ENCODE measurements around the gene SEMA5A.

Gene SEMA5A

GRCh38 chr5:9473624-9474023, 72.3 kb downstream of the SEMA5A start:
- no peak for DNase-seq

DNA sequence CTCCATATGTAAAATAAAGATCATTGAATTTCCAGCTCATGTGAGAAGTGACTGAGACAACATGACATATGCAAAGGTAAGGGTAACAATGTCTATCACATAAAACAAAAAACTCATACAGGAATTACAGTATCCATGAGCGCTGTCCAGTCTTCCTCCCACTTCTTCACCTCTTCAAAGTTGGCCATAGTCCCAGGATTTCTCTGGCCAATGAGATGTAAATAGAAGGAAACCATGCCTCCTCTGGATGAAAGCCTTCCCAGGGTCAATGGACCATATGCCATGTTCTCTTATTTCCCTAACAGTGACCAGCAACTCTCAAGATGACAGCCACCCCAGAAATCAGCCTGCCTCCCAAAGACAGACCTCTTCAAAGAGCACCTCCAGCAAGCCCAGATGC, 75.5 kb downstream of the SEMA5A start:
- no peak for DNase-seq

DNA sequence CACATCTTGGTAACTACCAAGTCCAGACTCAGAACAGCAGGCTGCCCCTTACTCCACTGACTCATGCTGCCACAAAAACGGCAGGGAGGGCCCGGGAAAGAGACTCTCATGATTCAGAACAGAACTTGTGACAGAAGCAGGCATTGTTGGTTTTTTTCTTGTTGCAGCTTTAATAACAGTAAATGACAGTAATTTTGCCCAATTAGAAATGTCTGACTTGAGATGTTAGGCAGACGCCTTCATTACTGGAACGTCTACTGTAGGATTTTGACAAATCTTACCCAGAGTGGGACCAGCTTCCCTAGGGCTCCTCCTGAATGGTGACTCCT, 77.9 kb downstream of the SEMA5A start:
- DNase-seq: no peak

- DNase-seq: no peak
Measured at GRCh38 chr5:9467199-9468059, 78.4 kb downstream of the SEMA5A start.

GRCh38 chr5:9466697-9467096, 79.2 kb downstream of the SEMA5A start:
- DNase-seq: no peak

DNA sequence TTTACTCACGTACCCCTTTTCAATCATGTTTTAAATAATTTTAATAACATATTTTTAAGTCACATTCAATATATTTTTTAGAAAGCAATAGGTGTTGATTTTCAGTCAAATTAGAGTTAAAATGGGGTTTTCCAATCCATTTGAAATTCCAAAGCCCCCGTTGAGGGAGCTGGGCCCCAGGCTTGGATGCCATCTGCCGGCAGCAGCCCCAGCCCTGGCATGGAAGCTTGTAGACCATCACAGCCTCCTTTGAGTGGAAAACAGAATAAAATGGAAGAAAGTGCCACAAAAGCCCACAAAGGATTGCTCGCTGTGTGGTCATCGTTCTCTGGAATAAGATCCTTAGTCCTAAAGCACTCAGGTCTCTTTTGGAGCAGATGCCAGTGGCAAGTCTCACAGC, 81.4 kb downstream of the SEMA5A start:
- DNase-seq: no peak

DNA sequence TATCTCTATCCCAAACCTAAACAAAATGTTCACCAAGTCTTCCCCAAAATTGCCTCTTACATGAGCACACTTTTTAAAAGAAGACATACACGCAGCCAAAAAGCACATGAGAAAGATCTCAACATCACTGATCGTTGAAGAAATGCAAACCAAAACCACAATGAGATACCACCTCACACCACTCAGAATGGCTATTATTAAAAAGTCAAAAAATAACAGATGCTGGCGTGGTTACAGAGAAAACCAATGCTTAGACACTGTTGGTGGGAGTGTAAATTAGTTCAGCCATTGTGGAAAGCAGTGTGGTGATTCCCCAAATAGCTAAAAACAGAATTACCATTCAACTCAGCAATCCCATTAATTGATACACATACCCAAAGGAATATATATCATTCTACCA, 83.8 kb downstream of the SEMA5A start:
- no peak for DNase-seq

- DNase-seq: no peak
Measured at GRCh38 chr5:9460885-9461645, 84.8 kb downstream of the SEMA5A start.

DNA sequence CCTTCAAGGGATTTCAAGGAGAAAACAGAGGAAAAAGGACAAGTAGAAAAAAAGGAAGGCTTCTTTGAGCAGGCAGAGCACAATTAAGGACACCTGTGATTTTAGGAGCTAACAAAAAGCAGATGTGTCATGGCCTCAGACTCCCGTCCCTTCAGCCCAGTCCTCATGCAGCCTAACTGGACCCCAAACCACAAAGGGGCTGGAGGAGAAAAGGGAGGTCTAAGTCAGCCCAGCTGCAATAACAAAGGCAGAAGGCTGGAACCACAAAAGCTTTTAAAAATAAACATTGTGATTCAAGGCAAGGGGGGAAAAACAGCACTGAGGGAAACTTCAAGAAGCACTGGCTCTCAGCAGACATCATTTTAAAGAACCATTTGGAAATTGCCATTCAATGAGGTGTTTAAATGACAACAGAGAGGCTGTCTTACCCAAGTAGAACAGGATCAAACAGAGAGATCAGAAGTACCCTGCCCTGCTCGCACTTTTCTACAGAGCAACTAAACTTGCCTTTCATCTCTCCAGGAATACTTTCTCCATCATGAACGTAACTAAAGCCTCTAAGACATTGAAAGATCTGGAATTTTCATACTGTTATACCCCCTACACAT, 89.3 kb downstream of the SEMA5A start:
- DNase-seq: no peak

DNA sequence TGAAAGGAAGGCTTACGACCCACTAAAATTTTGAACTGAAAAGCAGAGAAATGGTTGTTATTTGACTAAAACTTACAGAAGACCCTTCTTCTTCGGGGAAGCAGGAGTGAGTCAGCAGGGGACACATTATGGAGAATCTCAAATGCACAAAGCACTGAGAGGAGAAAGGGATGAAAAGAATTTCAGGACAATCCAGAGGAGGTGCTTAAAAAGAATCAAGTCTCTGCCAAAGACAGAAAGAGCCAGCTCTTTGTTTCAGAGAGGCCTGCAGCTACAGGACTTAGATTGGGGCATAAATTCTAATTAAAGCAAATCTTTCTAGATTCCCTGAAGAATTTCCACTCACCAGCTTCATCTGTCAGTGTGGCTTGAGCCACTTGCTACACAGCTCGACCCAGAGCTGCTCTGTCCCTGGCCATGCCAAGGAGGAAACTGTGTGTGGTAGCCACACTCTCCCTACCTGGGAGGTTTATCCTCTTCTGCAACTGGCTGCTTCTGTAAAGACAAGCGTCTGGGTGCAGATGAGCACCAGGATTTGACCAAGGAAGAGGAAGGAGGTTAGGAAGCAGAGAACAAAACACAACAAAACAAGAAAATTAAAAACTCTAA, 89.9 kb downstream of the SEMA5A start:
- DNase-seq: no peak

DNA sequence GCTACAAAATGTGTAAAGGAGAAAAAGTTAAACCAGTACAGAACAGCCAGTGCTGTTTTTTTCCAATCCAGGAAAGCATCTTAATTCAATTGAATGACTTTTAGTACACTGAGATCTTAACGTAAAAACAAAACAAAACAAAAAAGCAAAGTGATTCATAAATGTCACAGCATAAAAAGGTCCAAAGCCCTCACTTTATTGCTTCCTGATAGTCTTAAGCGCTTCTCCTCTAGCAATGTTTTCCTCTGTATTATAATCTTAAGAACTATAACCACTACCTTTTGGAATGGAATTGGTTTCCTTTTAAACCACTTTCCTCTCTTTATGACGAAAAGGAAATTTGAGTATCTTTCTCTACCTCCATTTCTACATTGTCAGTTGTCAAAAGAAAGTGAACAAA, 91.4 kb downstream of the SEMA5A start:
- DNase-seq: no peak

GRCh38 chr5:9454012-9454481, 91.8 kb downstream of the SEMA5A start:
- DNase-seq: no peak

- no peak for DNase-seq
Measured at GRCh38 chr5:9453480-9454011, 92.3 kb downstream of the SEMA5A start.

DNA sequence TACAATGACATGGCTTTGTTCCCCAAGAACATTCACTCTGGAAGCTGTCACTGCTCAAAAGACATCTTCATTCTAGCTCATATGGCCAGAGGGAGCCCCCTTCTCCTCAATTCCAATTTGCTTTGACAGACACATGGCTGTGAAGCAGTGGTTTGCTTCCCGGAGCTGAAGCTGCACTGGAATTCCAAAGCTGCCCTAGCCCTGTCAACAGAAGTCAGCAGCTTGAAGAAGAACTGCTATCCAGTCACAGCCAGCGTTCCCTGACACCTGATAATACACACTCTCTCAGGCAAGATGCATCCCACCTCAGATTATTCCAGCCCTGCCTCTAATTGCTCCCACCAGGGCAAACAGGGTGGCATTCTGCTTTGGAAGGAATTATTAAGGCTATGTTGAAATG, 93.7 kb downstream of the SEMA5A start:
- DNase-seq: no peak

DNA sequence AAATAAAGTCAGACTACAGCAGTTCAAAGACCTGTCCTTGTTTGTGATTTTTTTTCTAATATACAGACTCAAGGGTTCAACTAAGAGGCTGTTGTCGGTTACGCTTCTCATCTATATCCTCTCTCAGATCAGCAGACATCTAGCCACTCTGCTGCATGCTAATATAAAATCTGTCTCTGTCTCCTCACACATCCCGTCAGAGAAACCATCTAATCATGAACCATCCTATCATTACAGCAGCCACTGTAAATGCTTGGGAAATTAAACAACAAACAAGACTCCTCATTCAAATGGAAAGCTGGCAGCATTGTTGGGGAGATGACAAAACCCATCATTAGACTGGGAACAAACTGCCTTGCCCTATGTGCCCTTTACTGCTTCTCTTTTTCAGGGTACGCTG, 94.8 kb downstream of the SEMA5A start:
- DNase-seq: no peak

GRCh38 chr5:9447691-9448090, 98.2 kb downstream of the SEMA5A start:
- DNase-seq: no peak

DNA sequence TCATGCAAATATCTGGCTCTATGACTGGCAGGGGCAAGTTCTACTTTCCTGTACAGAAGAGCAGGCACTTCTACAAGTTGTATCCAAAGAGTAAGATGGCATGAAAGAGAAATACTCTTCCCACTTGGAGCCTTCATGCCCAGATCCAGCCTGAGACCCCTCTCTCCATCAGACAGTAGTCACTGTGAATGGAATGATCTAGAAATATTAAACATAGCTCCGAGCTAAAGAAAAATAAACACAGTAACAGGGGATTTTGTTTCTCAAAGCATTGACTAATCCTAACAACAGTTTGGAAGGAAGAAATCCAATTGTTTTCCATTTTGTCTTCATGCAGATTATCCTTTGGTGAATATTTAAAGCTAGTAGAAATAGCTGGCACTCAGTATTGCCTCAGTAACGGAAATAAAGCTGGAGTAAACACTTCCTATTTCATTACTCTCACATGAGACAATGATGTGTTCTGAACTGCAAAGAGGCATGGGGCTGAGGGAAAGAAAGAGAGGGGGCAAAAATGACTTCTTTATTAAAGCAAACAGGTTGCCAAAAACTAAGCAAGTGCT, 100.0 kb downstream of the SEMA5A start:
- DNase-seq: no peak

DNA sequence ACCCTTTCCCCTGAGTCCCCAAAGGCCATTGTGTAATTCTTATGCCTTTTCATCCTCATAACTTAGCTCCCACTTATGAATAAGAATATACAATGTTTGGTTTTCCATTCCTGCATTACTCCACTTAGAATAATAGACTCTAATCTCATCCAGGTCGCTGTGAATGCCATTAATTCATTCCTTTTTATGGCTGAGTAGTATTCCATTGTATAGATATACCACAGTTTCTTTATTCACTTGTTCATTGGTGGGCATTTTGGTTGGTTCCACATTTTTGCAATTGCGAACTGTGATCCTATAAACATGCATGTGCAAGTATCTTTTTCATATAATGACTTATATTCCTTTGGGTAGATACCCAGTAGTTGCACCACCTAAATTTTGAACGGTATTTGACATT, 101.5 kb downstream of the SEMA5A start:
- DNase-seq: no peak

DNA sequence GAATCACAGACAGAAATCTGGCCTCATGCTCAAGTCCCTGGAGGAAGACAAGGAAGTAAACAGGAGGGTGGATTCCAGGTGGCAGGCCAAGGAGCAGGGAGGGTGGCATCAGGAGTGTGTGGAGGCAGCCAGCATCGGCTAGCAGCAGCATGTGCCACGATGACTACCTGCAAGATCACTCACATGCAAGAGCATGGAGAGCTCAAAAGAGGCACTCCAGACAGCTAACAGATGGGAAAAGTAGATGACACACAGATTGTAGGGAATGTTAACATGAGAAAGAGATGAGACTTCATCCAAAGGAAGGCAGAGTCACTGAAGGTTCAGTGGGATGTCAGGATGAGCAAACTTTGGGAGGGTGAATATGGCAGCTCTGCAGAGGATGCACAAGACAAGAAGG, 104.3 kb downstream of the SEMA5A start:
- DNase-seq: no peak

DNA sequence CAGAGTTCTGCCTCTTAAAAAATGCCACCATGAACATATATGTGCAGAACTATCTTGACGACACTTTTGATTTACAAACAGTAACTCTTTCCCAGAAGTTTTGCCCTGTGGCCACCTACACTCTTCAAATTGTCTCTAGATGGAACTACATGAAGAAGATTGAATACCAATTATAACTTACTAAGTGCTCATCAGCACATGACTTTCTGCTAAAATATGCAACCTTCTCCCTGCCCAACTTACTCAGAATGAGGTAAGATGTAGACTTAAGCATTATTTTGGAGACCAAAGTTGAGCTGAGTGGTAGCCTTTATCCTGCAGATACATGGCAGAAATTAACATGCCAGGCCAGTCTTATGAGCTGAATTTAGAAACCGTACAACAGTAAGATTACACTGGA, 105.4 kb downstream of the SEMA5A start:
- no peak for DNase-seq

DNA sequence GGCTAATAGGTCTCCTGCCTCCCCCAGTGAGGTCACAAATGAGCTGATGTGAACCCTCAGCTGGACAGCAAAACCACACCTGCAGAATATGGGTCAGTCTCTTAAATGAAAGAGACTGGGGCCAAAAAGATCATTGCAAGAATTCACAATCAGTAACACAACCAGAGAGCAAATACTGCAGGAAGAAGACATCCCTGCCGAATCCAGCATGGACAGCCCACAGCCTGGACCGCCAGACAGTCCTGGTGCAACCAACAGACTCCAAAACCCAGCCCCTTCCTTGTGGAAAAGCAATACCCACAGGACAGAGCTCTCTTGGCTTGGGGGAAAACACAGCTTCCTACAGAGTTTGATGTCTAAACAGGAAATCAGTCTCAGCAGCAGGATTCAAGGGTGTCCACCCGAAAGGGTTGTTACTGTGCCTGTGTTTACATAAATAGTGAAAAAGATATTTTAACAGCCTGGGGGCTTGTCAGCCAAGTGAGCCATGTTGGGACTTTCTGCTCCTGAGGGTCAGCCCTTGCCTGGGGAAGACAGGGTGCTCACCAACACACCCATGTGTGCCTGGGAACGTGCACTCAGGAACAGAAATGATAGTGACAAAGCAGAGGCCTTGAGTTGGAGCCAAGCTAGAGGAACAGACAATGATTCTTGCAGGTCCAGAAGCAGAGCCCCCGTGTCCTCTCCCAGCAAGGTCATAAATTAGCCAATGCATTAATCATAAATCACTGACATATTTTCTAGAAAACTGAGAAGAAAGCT, 106.2 kb downstream of the SEMA5A start:
- DNase-seq: no peak

Measured in CD4-positive, alpha-beta T cell treated with Interleukin-4 for 4 hours (primary cell).